GM19467 (cell line): Measurements from ENCODE around the gene FGFBP3.

ENCODE experiments used
- ATAC-seq: cut with Tn5 transposase; IDR thresholded peaks from one replicate; pipeline ENCODE4 v1.9.1; 2021; ENCODE audit warnings: mild to moderate bottlenecking, moderate library complexity; ENCODE audit not compliant: unreplicated experiment

Gene FGFBP3

DNA sequence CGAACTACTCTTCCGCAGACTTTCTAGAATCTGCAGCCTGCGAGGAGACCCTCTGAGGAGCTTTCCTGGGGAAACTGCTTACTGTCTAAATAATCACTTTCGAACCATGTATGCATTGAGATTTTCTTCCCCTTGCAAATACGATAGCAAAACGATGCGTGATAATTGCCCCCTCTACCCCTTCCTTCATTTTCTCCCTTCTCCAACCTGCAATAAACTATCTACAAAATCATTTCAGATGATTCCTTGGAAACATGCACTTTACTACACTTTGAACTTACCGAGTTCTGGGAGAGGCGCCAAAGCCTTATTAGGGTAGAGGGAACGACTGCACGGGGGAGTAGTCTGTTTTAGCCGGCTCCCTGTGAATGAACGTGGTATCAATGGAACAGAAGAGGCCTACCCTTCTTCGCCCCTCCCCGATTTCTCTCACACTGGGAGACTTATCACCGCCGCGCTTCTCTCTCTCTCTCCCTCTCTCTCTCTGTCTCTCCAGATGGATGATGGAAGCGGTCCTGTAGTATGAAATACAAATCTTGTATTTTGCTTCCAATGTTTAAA is at the start of gene FGFBP3:
FGFBP3 (minus strand) TSS at position 370 of the 561 bp plus-strand sequence. CDS start 517 bp downstream, outside the sequence.
- no peak for ATAC-seq

GRCh38 chr10:91957091-91957490 is 47.8 kb upstream of the FGFBP3 start:
- ATAC-seq, result no peak

DNA sequence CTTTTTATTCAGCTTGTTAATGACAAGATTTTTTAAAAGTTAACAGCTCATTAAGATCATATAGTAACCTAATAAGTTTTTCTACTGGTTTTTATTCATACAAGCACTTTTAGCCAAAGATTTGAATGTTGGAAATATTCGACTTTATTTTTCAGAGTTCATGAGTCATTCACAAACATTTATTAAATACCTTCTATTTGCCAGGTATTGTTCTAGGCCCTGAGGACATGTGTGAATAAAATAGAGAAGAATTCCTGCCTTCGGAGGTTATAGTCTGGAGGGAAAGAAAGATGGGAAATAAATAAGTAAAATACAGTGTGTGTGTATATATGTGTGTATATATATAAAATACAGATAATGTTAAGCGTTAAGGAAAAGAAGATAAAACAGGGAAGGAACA is 45.8 kb upstream of the FGFBP3 start:
- ATAC-seq, result no peak

DNA sequence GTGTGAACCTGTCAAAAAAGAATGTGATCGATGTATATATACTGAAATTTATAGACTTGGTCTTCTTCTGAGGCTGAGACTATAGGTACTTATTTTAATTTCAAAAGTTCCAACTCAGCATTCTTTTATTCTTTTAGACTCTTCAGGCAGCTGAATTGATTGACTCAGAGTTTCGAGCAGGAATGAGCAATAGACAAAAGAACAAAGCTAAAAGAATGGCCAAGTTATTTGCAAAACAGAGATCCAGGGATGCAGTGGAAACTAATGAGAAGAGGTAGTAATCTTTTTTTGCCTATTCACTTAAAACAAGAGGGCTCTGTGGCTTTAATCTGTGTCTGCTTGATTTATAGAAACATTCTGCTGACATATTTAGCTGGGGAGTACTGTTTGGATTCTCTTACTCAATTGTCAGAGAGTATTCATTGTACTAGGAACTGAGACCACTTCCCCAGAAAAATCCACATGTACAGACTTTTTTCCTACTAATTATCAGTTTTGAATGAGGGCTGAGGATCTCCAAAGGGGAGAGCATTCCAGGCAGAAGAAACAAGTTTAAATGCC is 44.4 kb upstream of the FGFBP3 start:
- ATAC-seq, result no peak

GRCh38 chr10:91944880-91945630 is 35.8 kb upstream of the FGFBP3 start:
- ATAC-seq, result no peak

- no peak for ATAC-seq
These were observed 32.1 kb upstream of the FGFBP3 start for GRCh38 chr10:91941426-91941825.

GRCh38 chr10:91939653-91940052 is 30.4 kb upstream of the FGFBP3 start:
- no peak for ATAC-seq

- no peak for ATAC-seq
These were observed 26.6 kb upstream of the FGFBP3 start for GRCh38 chr10:91935886-91936285.

GRCh38 chr10:91932737-91933136 is 23.5 kb upstream of the FGFBP3 start:
- ATAC-seq, result no peak

- no peak for ATAC-seq
These were observed 22.4 kb upstream of the FGFBP3 start for GRCh38 chr10:91931526-91932190.

DNA sequence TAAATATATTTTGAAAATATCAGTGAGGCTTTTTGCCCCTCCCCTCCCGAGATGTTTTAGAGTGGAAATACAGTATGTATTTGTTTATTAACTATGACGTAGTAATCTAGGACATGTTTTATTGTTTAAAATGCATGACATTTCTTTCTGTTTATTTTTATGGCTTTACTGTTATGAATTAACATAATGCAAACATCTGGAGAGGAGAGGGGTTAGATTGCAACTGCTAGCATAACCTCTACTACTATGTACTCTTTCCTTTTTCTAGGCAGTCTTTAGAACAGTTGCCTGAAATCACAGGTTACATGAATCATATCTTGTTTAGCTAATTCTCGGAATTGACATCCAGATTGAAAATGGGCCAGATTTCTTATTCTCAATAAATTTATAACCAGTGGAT is 21.7 kb upstream of the FGFBP3 start:
- no peak for ATAC-seq

DNA sequence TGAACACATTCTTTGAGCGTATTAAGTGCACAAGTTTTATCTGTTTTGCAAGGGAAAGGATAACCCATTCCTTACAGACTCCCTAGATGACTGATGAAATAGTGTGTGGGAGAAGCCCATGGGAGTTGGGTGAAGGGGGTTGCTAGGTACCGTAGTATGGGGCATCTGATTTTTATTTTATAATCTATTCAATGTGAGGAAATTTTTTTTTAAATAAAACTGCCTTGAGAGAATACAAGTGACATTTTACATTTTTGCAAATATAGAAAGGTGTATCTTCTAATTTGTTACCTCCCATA is 15.7 kb upstream of the FGFBP3 start:
- ATAC-seq, result no peak

DNA sequence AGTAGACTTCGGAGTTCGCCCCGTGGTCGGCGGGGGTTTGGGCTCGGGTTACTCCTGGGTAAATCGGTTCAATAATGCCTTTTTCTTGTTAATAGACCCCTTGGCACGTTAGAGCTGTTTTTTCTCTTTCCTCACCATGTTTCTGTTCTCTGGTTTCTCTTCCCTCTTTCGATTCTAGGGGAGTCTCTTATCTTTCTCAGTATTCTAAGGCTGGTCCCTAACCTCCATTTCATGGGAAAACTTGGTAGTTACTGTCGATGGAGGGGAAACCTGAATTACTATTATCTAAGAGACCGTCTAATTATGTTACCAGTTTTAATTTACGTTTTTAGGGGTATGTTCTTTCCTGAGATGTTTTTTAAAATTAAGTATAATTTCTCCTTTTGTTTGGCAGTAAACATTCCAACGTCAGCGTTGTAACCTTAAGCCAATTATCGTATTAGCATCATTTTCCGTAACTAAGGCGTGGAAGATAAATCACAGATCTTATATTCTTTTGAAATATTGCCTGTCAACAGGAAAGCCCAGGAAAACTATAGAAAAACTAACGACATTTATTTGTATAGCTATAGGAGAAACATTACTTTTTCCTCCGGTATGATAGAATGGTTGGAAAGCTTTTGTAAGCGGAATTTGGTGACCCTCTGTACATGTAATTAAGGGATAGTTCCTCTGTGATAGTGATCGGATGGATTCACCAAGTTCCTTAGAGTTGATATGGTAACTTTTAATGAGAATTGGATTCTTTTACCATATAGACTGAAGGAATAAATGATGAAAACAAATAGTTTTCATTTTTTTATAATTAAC is 15.1 kb upstream of the FGFBP3 start:
- ATAC-seq, result no peak

GRCh38 chr10:91923371-91924211 is 14.3 kb upstream of the FGFBP3 start, which contains the start of gene BTAF1:
TSS of gene BTAF1 (plus strand) at chr10:91923770. CDS start at chr10:91924077, 307 bp downstream.
- peak; percentile 96 for ATAC-seq

GRCh38 chr10:91919651-91920050 is 10.4 kb upstream of the FGFBP3 start:
- ATAC-seq, result no peak

DNA sequence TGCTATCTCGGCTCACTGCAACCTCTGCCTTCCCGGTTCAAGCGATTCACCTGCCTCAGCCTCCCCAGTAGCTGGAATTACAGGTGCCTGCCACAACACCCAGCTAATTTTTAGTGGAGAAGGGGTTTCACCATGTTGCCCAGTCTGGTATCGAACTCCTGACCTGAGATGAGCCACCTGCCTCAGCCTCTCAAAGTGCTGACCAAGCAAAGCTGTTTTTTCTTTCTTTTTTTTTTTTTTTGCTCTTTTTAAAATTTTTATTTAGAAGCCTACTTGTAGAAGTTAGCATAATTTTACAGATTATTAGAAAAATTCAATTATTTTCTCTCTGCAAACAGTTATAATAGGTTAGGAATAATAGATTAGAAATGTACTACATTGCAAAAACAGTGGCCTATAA is 1.2 kb upstream of the FGFBP3 start:
- no peak for ATAC-seq

DNA sequence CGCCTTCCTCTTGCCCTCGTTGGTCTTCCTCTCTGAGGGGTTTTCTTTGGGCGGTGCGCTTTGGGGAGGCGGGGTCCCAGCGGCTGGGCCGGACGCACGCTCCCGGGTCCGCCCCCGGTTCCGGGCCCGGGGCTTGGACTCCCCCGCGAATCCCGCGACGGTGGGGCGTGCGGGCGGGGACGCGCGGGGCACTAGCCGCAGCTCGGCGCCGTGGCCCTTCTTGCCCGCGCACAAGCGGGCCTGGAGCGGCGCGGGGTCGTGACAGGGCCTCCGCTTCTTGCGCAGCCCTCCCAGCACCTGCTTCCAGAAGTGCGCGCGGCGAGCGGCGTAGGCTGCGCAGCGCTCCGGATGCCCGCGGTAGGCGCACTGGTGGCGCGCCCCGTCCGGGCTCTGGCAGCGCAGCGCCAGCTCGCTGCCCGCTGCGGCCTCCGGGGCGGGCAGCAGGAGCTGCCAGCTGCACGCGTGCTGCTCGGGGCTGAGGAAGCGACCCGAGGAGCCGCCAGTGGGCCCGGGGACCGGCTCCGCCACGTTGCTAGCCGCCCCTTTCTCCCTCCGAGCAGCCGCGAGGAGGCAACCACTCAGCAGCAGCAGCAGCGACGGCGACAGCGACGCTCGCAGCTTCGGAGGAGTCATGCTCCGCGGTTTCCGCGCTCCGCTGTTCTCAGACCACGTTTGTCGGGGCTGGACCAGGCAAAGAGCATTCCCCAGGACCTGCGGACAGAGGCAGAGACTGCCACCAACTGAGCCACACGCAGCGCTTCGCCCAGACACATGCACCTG is 759 bp downstream of the FGFBP3 start:
- ATAC-seq, result peak; percentile 94

- ATAC-seq, result no peak
These were observed 1.4 kb downstream of the FGFBP3 start for GRCh38 chr10:91907914-91908336.

DNA sequence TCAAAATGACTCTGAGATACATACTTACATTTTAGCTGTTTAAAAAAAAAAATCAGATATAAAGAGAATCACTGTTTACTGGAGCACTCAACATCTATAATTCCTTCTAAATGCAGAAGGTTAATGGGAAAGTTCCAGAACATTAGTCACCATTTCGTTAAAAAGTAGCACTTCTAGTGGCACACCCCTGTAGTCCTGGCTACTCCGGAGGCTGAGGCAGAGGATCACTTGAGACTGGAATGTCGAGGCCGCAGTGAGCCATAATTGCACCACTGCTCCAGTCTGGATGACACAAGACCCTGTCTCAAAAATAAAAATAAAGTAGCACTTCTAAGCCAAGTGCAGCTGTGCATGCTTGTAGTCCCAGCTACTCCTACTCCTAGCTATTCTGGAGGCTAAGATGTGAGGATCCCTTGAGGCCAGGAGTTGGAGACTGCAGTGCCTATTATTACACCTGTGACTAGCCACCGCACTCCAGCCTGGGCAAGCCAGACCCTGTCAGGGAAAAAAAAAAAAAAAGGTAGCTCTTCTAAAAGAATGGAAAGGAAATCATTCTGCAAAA is 2.2 kb downstream of the FGFBP3 start:
- ATAC-seq, result no peak
